Measurements from ENCODE around the gene RAB3B. TPM values are rescaled to one million over a fixed set of nuclear protein-coding genes. Genes with fewer than 3 reads are reported as not detected.
A peak's percentile ranks its signal among the peaks of the same experiment; 100 is the strongest.

RAB3B gene
- total and polyA plus RNA-seq, 2 of the 4 experiments (the other 2 are of a cell fraction): 33.6 to 78.5 TPM

GRCh38 chr1:51976846-51977602 is 13.5 kb downstream of the RAB3B start (continued):
- TF ChIP-seq NFE2L2 (IDR thresholded peaks at IDR 0.05; ENCODE audit: low read depth, low read length): no peak

GRCh38 chr1:51973587-51974474 is 16.7 kb downstream of the RAB3B start:
- Histone ChIP-seq H3K4me2 (ENCODE audit: low read depth, low read length) (no peak overlapping the region; the same call in 1 of the 2 replicates), H3K18ac (ENCODE audit: low read depth, low read length) (no peak overlapping the region), H3K23ac (ENCODE audit: low read depth, low read length) (peak overlapping the region; percentile 33; the same call in 1 of the 2 replicates), H3K27ac (ENCODE audit: insufficient read depth, low read length) (no peak overlapping the region), H2AK5ac (ENCODE audit: low read depth, low read length) (peak overlapping the region; percentile 72), H4K5ac (ENCODE audit: low read depth, low read length) (no peak overlapping the region; the same call in 1 of the 2 replicates), H2BK5ac (ENCODE audit: low read depth, low read length, poor library complexity, severe bottlenecking) (peak overlapping the region; percentile 78), H3K9me1 (ENCODE audit: insufficient read depth, low read length) (peaks cover 36% of the 10 kb centered on the region), H3K27me3 (ENCODE audit: control insufficient read depth, insufficient read depth, low read length) (no peaks in the 10 kb centered on the region), H3K14ac (replicated peaks; ENCODE audit: low read depth, low read length) (peak overlapping the region; percentile 50; the same call in 1 of the 2 replicates), H3K4me3 (ENCODE audit: insufficient read depth, low read depth, low read length) (no peak overlapping the region), H3K9ac (ENCODE audit: low read depth, low read length) (no peak overlapping the region), H2BK15ac (ENCODE audit: low read depth, low read length) (peak overlapping the region; percentile 25; the same call in 2 of the 3 replicates), H3K9me3 (ENCODE audit: control insufficient read depth, insufficient read depth, low read length) (no peaks in the 10 kb centered on the region), H3K4ac (ENCODE audit: low read depth, low read length) (peak overlapping the region; percentile 23; the same call in 1 of the 2 replicates), H2BK20ac (ENCODE audit: low read depth, low read length) (peak overlapping the region; percentile 78; the same call in 1 of the 2 replicates), H3K79me1 (ENCODE audit: low read depth in 1 of 2, low read length in 2 of 2) (peaks cover 51 to 76% of the 10 kb centered on the region in 2 experiments), H3K36me3 (ENCODE audit: control insufficient read depth, insufficient read depth, low read length) (peaks cover 21% of the 10 kb centered on the region), H4K20me1 (ENCODE audit: insufficient read depth, low read length) (peaks cover 4% of the 10 kb centered on the region; the same call in 1 of the 2 replicates), H3K56ac (ENCODE audit: extremely low read depth, insufficient read depth, low read length) (no peak overlapping the region), H3K4me1 (ENCODE audit: control insufficient read depth, insufficient read depth, low read length) (peaks cover 20% of the 10 kb centered on the region), H2BK120ac (ENCODE audit: low read depth, low read length) (peak overlapping the region; percentile 67; the same call in 1 of the 2 replicates), H2AFZ (replicated peaks; ENCODE audit: low read length, poor library complexity) (no peak overlapping the region), H4K8ac (ENCODE audit: low read depth in 2 of 2, low read length in 2 of 2) (peak overlapping the region in 1 of 2 experiments; percentile 53; a peak in 2 of 4 replicates), H4K91ac (ENCODE audit: insufficient read depth, low read depth, low read length) (peak overlapping the region; percentile 38; the same call in 1 of the 2 replicates), H2AK9ac (replicated peaks; ENCODE audit: low read depth, low read length, poor library complexity) (no peak overlapping the region)
- in situ Hi-C loops (cut with MboI; ENCODE audit: low sequenced_read_pairs) (no loop called here), intact Hi-C loops (cut with micrococcal nuclease) (no loop called here), dilution Hi-C loops (cut with HindIII; ENCODE audit: low sequenced_read_pairs, unreplicated experiment) (no loop called here)
- ChIA-PET POLR2A (ENCODE audit: unreplicated experiment) (no interaction called here), CTCF (interaction anchor here (0.6 kb wide), 1 partner anchor 45 kb away, joined by 3 read pairs; no protein-coding TSS in a partner anchor)
- ATAC-seq (ENCODE audit: low read depth): no peak
- peak; percentile 67 for DNase-seq
- no TSS peak for BruUV-seq (replicated peaks)
- TF ChIP-seq RCOR1 (IDR thresholded peaks at IDR 0.05; ENCODE audit: insufficient replicate concordance, low read length) (no peak), CTCF (conservative IDR thresholded peaks at IDR 0.05; ENCODE audit: low read depth, low read length) (no peak), CEBPB (IDR thresholded peaks at IDR 0.05; ENCODE audit: low read depth, low read length) (peak; percentile 46; the same call in 1 of the 2 replicates), FOS (IDR thresholded peaks at IDR 0.05; ENCODE audit: low read depth, low read length) (peak; percentile 49; the same call in 1 of the 2 replicates)
- WGBS, 2 experiments (ENCODE audit: extremely low coverage in 2 of 2, insufficient read length in 1 of 2): no CpG with 5 or more reads among the region's 1 CpG

Measured in IMR-90 (cell line).